Testis (tissue), 3 donors: ENCODE measurements around the gene KCNK2. TPM values are rescaled to one million over a fixed set of nuclear protein-coding genes. Genes with fewer than 3 reads are reported as not detected.

Experiments
- DNase-seq: peaks from one replicate; pipeline ENCODE4 v3.0.0-alpha.2; 2019
- H3K27ac ChIP-seq, 2 donors: fragments of 200-600 bp; sonication (generic); one replicate each; pipeline ENCODE4 v1.5.1; 2019
- H3K27me3 ChIP-seq: fragments of 200-600 bp; sonication (generic); one replicate; pipeline ENCODE4 v1.5.1; 2019
- H3K36me3 ChIP-seq: fragments of 200-600 bp; sonication (generic); one replicate; pipeline ENCODE4 v1.5.1; 2017; ENCODE audit warnings: low read depth; ENCODE audit errors: missing control alignments
- H3K4me1 ChIP-seq: fragments of 200-600 bp; sonication (generic); one replicate; pipeline ENCODE4 v1.5.1; 2019
- H3K4me3 ChIP-seq, 2 donors: fragments of 200-600 bp; sonication (generic); one replicate each; pipeline ENCODE4 v1.5.1; 2017 to 2019
- H3K9me3 ChIP-seq: fragments of 200-600 bp; sonication (generic); one replicate; pipeline ENCODE4 v1.5.1; 2017
- CTCF ChIP-seq, 3 experiments: fragments of 450-650 bp in 2 of 3; fragments of 200-600 bp in 1 of 3; sonication (generic) in 1 of 3; IDR thresholded peaks; one replicate each; pipeline ENCODE4 v1.5.1; 2016 to 2019; ENCODE audit warnings: antibody characterized with exemption in 3 of 3, mild to moderate bottlenecking in 2 of 3, moderate library complexity in 1 of 3
- POLR2A ChIP-seq: fragments of 450-650 bp; IDR thresholded peaks from one replicate; pipeline ENCODE4 v1.6.1; 2017; ENCODE audit warnings: antibody characterized with exemption, mild to moderate bottlenecking, moderate library complexity
- WGBS, 2 donors: methylation state at CpG; one replicate each; pipeline ENCODE4 v1.1.5; 2018; 5-methylcytosine and 5-hydroxymethylcytosine counted together
- intact Hi-C: fragments of 100-400 bp; cut with DNase I; formaldehyde crosslinking; loops from one replicate; pipeline ENCODE4 v1.15.1; 2023; ENCODE audit warnings: low total_unique reads
- polyA plus RNA-seq: library from polyadenylated mRNA; stranded (reverse); fragments of 350-450 nt; fragmentation: Illumina TruSeq; extraction: RNeasy Lipid Tissue Mini Kit (QIAGEN cat#74804); gene quantifications from one replicate; pipeline ENCODE4 v1.2.3, GENCODE V29; 2014; ENCODE audit warnings: low read depth, low replicate concordance; ENCODE audit not compliant: insufficient read depth
- total RNA-seq, 2 donors: library from RNA; depleted of rRNA; stranded (reverse); fragments of >200 nt; gene quantifications; one replicate each; pipeline ENCODE4 v1.2.3, GENCODE V29; 2016

Gene KCNK2
- total and polyA plus RNA-seq, 3 donors from 2014 or later: 0.71 to 1.4 (median 0.92) TPM

- intact Hi-C loops: no loop called here
- Histone ChIP-seq H3K27ac (no peak overlapping the region), H3K4me1 (no peaks in the 10 kb centered on the region), H3K9me3 (no peaks in the 10 kb centered on the region), H3K36me3 (no peaks in the 10 kb centered on the region), H3K4me3 (no peak overlapping the region), H3K27me3 (no peaks in the 10 kb centered on the region)
- DNase-seq: no peak
- TF ChIP-seq POLR2A: no peak
- TF ChIP-seq CTCF (IDR thresholded peaks at IDR 0.05): no peak
- 78 to 88% methylated on average over 3 of the region's 3 CpGs for WGBS, 2 donors
These were observed 174.6 kb downstream of the KCNK2 start for GRCh38 chr1:215256936-215257679.

GRCh38 chr1:215260711-215261110 lies 178.2 kb downstream of the KCNK2 start:
- intact Hi-C loops: no loop called here
- Histone ChIP-seq H3K4me3 (no peak overlapping the region), H3K27ac (no peak overlapping the region), H3K9me3 (no peaks in the 10 kb centered on the region), H3K27me3 (no peaks in the 10 kb centered on the region), H3K36me3 (no peaks in the 10 kb centered on the region), H3K4me1 (no peaks in the 10 kb centered on the region)
- 88 to 90% methylated on average over 4 to 5 of the region's 5 CpGs for WGBS, 2 donors
- TF ChIP-seq CTCF (IDR thresholded peaks at IDR 0.05): no peak
- no peak for DNase-seq

- H3K36me3 ChIP-seq: no peaks in the 10 kb centered on the region
These were observed 179.6 kb downstream of the KCNK2 start for GRCh38 chr1:215262106-215262505.

GRCh38 chr1:215263636-215264035 lies 181.1 kb downstream of the KCNK2 start:
- no peak overlapping the region for H3K27ac ChIP-seq
- no peak overlapping the region for H3K4me3 ChIP-seq
- TF ChIP-seq CTCF (IDR thresholded peaks at IDR 0.05) (no peak), POLR2A (no peak)
- DNase-seq: no peak
- intact Hi-C loops: no loop called here
- no peaks in the 10 kb centered on the region for H3K36me3 ChIP-seq
- no peaks in the 10 kb centered on the region for H3K9me3 ChIP-seq
- WGBS, 2 donors: 83 to 93% methylated on average over 1 of the region's 1 CpG
- no peaks in the 10 kb centered on the region for H3K4me1 ChIP-seq
- no peaks in the 10 kb centered on the region for H3K27me3 ChIP-seq

More at GRCh38 chr1:215262106-215262505, 179.6 kb downstream of the KCNK2 start:
- DNase-seq: no peak
- Histone ChIP-seq H3K27ac (no peak overlapping the region), H3K4me1 (no peaks in the 10 kb centered on the region), H3K27me3 (no peaks in the 10 kb centered on the region), H3K4me3 (no peak overlapping the region), H3K9me3 (no peaks in the 10 kb centered on the region)
- no peak for TF ChIP-seq CTCF (IDR thresholded peaks at IDR 0.05)
- TF ChIP-seq POLR2A: no peak
- intact Hi-C loops: no loop called here
- WGBS, 2 donors: 87 to 88% methylated on average over 1 of the region's 1 CpG

GRCh38 chr1:215264649-215265048 lies 182.1 kb downstream of the KCNK2 start:
- DNase-seq: no peak
- Histone ChIP-seq H3K9me3 (no peaks in the 10 kb centered on the region), H3K27ac (no peak overlapping the region), H3K27me3 (no peaks in the 10 kb centered on the region), H3K36me3 (no peaks in the 10 kb centered on the region), H3K4me3 (no peak overlapping the region), H3K4me1 (no peaks in the 10 kb centered on the region)
- TF ChIP-seq POLR2A (no peak), CTCF (IDR thresholded peaks at IDR 0.05) (no peak)
- 91 to 98% methylated on average over 3 of the region's 3 CpGs for WGBS, 2 donors
- intact Hi-C loops: no loop called here
